Cardiac muscle cell (in vitro differentiated cells and primary cell): ENCODE data around the gene FLRT1. TPM values are rescaled to one million over a fixed set of nuclear protein-coding genes. Genes with fewer than 3 reads are reported as not detected.
A peak's percentile ranks its signal among the peaks of the same experiment; 100 is the strongest.

Experiments
- DNase-seq, 2 donors: peaks; one replicate each; pipeline versions ENCODE4 v3.0.0 to v3.0.0-alpha.2; 2010 to 2017; ENCODE audit warnings: low read depth in 1 of 2, low spot score in 1 of 2
- H3K27ac ChIP-seq: fragments of 200-600 bp; sonication (generic); 2 replicates; pipeline ENCODE4 v1.5.1; 2016
- H3K27me3 ChIP-seq: fragments of 200-600 bp; sonication (generic); 2 replicates; pipeline ENCODE4 v1.6.0; 2016; ENCODE audit warnings: control low read depth
- H3K36me3 ChIP-seq: fragments of 200-600 bp; sonication (generic); 2 replicates; pipeline ENCODE4 v1.5.1; 2016; ENCODE audit warnings: control low read depth
- H3K4me1 ChIP-seq: fragments of 200-600 bp; sonication (generic); 2 replicates; pipeline ENCODE4 v1.8.1; 2017; ENCODE audit warnings: low read depth, mild to moderate bottlenecking, mixed run types
- H3K4me3 ChIP-seq: fragments of 200-600 bp; sonication (generic); 2 replicates; pipeline ENCODE4 v1.5.1; 2016; ENCODE audit warnings: mild to moderate bottlenecking
- H3K9me3 ChIP-seq: fragments of 200-600 bp; sonication (generic); 2 replicates; pipeline ENCODE4 v1.5.1; 2017; ENCODE audit warnings: low read depth, mild to moderate bottlenecking, control low read depth
- CTCF ChIP-seq: IDR thresholded peaks from 2 replicates; pipeline ENCODE4 v1.5.1; 2012; ENCODE audit warnings: low read depth, mild to moderate bottlenecking, low read length
- polyA plus RNA-seq: library from polyadenylated mRNA; unstranded; fragments of >200 nt; fragmentation: Nextera tagmentation; extraction: Ambion mirVana; gene quantifications from 2 replicates; pipeline ENCODE4 v1.2.1, GENCODE V29; 2016
- total RNA-seq: library from RNA; depleted of rRNA; stranded (reverse); fragments of >200 nt; gene quantifications from 2 replicates; pipeline ENCODE4 v1.2.3, GENCODE V29; 2016

Gene FLRT1
- total and polyA plus RNA-seq, 2 experiments from 2014 or later = 0.69 to 2.9 TPM

- Histone ChIP-seq H3K4me3 (no peak overlapping the region), H3K27me3 (no peaks in the 10 kb centered on the region), H3K36me3 (no peaks in the 10 kb centered on the region), H3K27ac (no peak overlapping the region), H3K9me3 (no peaks in the 10 kb centered on the region), H3K4me1 (peaks cover 6% of the 10 kb centered on the region)
- DNase-seq = no peak
- no peak for TF ChIP-seq CTCF
Observed at GRCh38 chr11:64052436-64052835, 16.7 kb downstream of the FLRT1 start.

- Histone ChIP-seq H3K4me1 (peaks cover 4% of the 10 kb centered on the region), H3K36me3 (no peaks in the 10 kb centered on the region), H3K27ac (no peak overlapping the region), H3K4me3 (no peak overlapping the region), H3K27me3 (no peaks in the 10 kb centered on the region), H3K9me3 (no peaks in the 10 kb centered on the region)
- no peak for DNase-seq
- TF ChIP-seq CTCF = no peak
Observed at GRCh38 chr11:64052938-64053622, 17.3 kb downstream of the FLRT1 start.

GRCh38 chr11:64053699-64054098 lies 18.0 kb downstream of the FLRT1 start:
- Histone ChIP-seq H3K4me3 (no peak overlapping the region), H3K27ac (no peak overlapping the region), H3K9me3 (no peaks in the 10 kb centered on the region), H3K4me1 (no peaks in the 10 kb centered on the region), H3K27me3 (no peaks in the 10 kb centered on the region), H3K36me3 (no peaks in the 10 kb centered on the region)
- no peak for TF ChIP-seq CTCF
- peak in 1 of 2 donors; percentile 28 for DNase-seq

GRCh38 chr11:64055077-64055476 lies 19.3 kb downstream of the FLRT1 start:
- no peak overlapping the region for H3K4me3 ChIP-seq
- peak in 1 of 2 donors; percentile 27 for DNase-seq
- TF ChIP-seq CTCF = no peak
- no peaks in the 10 kb centered on the region for H3K9me3 ChIP-seq
- no peaks in the 10 kb centered on the region for H3K27me3 ChIP-seq
- no peaks in the 10 kb centered on the region for H3K36me3 ChIP-seq
- no peak overlapping the region for H3K27ac ChIP-seq
- no peaks in the 10 kb centered on the region for H3K4me1 ChIP-seq

GRCh38 chr11:64056213-64056785 lies 20.6 kb downstream of the FLRT1 start:
- Histone ChIP-seq H3K36me3 (no peaks in the 10 kb centered on the region), H3K27me3 (no peaks in the 10 kb centered on the region), H3K27ac (no peak overlapping the region), H3K4me3 (no peak overlapping the region), H3K4me1 (peaks cover 5% of the 10 kb centered on the region), H3K9me3 (no peaks in the 10 kb centered on the region)
- no peak for DNase-seq
- TF ChIP-seq CTCF = no peak
